Peyer's patch (tissue), 4 donors: ENCODE measurements around the gene RFX5. TPM values are rescaled to one million over a fixed set of nuclear protein-coding genes. Genes with fewer than 3 reads are reported as not detected.
A peak's percentile ranks its signal among the peaks of the same experiment; 100 is the strongest.

Experiments
- DNase-seq, 3 donors: peaks; one replicate each; pipeline ENCODE4 v3.0.0-alpha.2; 2017 to 2019
- H3K27ac ChIP-seq, 4 donors: fragments of 200-600 bp; sonication (generic); one replicate each; pipeline ENCODE4 v1.5.1; 2016 to 2019
- H3K27me3 ChIP-seq, 2 donors: fragments of 200-600 bp; sonication (generic); one replicate each; pipeline ENCODE4 v1.5.1; 2019
- H3K36me3 ChIP-seq, 3 donors: fragments of 200-600 bp; sonication (generic); one replicate each; pipeline ENCODE4 v1.5.1; 2016 to 2019
- H3K4me1 ChIP-seq, 4 donors: fragments of 200-600 bp; sonication (generic); one replicate each; pipeline ENCODE4 v1.5.1; 2016 to 2019
- H3K4me3 ChIP-seq, 4 donors: fragments of 200-600 bp; sonication (generic); 1 replicate in 3 of 4; 2 replicates in 1 of 4; pipeline ENCODE4 v1.5.1; 2016 to 2019; ENCODE audit warnings: mild to moderate bottlenecking in 1 of 4
- H3K9me3 ChIP-seq, 4 donors: fragments of 200-600 bp; sonication (generic); one replicate each; pipeline ENCODE4 v1.5.1; 2016 to 2019; ENCODE audit warnings: mild to moderate bottlenecking in 1 of 4
- CTCF ChIP-seq, 6 experiments: fragments of 450-650 bp in 4 of 6; fragments of 200-600 bp in 2 of 6; sonication (generic) in 1 of 6; IDR thresholded peaks; one replicate each; pipeline ENCODE4 v1.5.1; 2017 to 2019; ENCODE audit warnings: antibody characterized with exemption in 6 of 6, mild to moderate bottlenecking in 3 of 6, moderate library complexity in 1 of 6
- POLR2A ChIP-seq, 2 donors: fragments of 450-650 bp; IDR thresholded peaks; one replicate each; pipeline ENCODE4 v1.5.1; 2017; ENCODE audit warnings: antibody characterized with exemption in 2 of 2, mild to moderate bottlenecking in 2 of 2, moderate library complexity in 2 of 2
- total RNA-seq, 4 donors: library from RNA; depleted of rRNA; stranded (reverse); fragments of >200 nt; gene quantifications; one replicate each; pipeline ENCODE4 v1.1.0, GENCODE V29; 2016

RFX5 gene
- total RNA-seq, 4 donors from 2014 or later: 35.6 to 187 (median 42.0) TPM

- Histone ChIP-seq H3K27ac (peak within 1 kb of the TSS; percentile 83 to 91 (median 88)), H3K9me3 (no peaks in the 10 kb centered on the region), H3K4me3 (peak within 1 kb of the TSS; percentile 59 to 85 (median 76)), H3K36me3 (peaks cover 0 to 31% (median 0%) of the 10 kb centered on the region in 3 donors), H3K4me1 (peaks cover 0 to 25% (median 4%) of the 10 kb centered on the region in 4 donors), H3K27me3 (no peaks in the 10 kb centered on the region)
- DNase-seq: peak; percentile 83 to 97 (median 91)
- TF ChIP-seq POLR2A (IDR thresholded peaks at IDR 0.05): peak; percentile 24 to 51
- TF ChIP-seq CTCF (IDR thresholded peaks at IDR 0.05): no peak
Observed at GRCh38 chr1:151327223-151327902, 19.7 kb downstream of the RFX5 start, which contains the start of gene PI4KB. PI4KB (minus strand) TSS chr1:151327416; CDS start chr1:151316481, 10,935 bp downstream.

GRCh38 chr1:151326619-151327222 is 20.3 kb downstream of the RFX5 start:
- peaks cover 0 to 35% (median 0%) of the 10 kb centered on the region in 3 donors for H3K36me3 ChIP-seq
- peak overlapping the region; percentile 59 to 85 (median 76) for H3K4me3 ChIP-seq
- TF ChIP-seq POLR2A (IDR thresholded peaks at IDR 0.05) (no peak), CTCF (IDR thresholded peaks at IDR 0.05) (no peak)
- H3K4me1 ChIP-seq: peaks cover 0 to 25% (median 4%) of the 10 kb centered on the region in 4 donors
- no peaks in the 10 kb centered on the region for H3K9me3 ChIP-seq
- peak in 2 of 3 donors; percentile 64 to 73 for DNase-seq
- no peaks in the 10 kb centered on the region for H3K27me3 ChIP-seq
- peak overlapping the region; percentile 83 to 91 (median 88) for H3K27ac ChIP-seq

GRCh38 chr1:151325646-151326429 is 21.2 kb downstream of the RFX5 start:
- no peaks in the 10 kb centered on the region for H3K27me3 ChIP-seq
- peaks cover 0 to 25% (median 4%) of the 10 kb centered on the region in 4 donors for H3K4me1 ChIP-seq
- H3K4me3 ChIP-seq: peak overlapping the region; percentile 59 to 85 (median 76)
- TF ChIP-seq CTCF (IDR thresholded peaks at IDR 0.05): no peak
- TF ChIP-seq POLR2A (IDR thresholded peaks at IDR 0.05): no peak
- peaks cover 0 to 39% (median 0%) of the 10 kb centered on the region in 3 donors for H3K36me3 ChIP-seq
- no peaks in the 10 kb centered on the region for H3K9me3 ChIP-seq
- no peak for DNase-seq
- peak overlapping the region in 2 of 4 donors; percentile 83 to 91 for H3K27ac ChIP-seq

- Histone ChIP-seq H3K27ac (no peak overlapping the region), H3K36me3 (peaks cover 0 to 45% (median 0%) of the 10 kb centered on the region in 3 donors), H3K9me3 (no peaks in the 10 kb centered on the region), H3K4me3 (no peak overlapping the region), H3K27me3 (no peaks in the 10 kb centered on the region), H3K4me1 (peaks cover 0 to 25% (median 4%) of the 10 kb centered on the region in 4 donors)
- TF ChIP-seq CTCF (IDR thresholded peaks at IDR 0.05) (no peak), POLR2A (IDR thresholded peaks at IDR 0.05) (no peak)
- no peak for DNase-seq
Observed at GRCh38 chr1:151325231-151325630, 21.8 kb downstream of the RFX5 start.

GRCh38 chr1:151324390-151324930 is 22.6 kb downstream of the RFX5 start:
- no peak overlapping the region for H3K4me3 ChIP-seq
- no peak for TF ChIP-seq CTCF (IDR thresholded peaks at IDR 0.05)
- H3K36me3 ChIP-seq: peaks cover 0 to 53% (median 0%) of the 10 kb centered on the region in 3 donors

More at GRCh38 chr1:151324390-151324930, 22.6 kb downstream of the RFX5 start:
- no peak overlapping the region for H3K27ac ChIP-seq
- no peaks in the 10 kb centered on the region for H3K9me3 ChIP-seq
- H3K27me3 ChIP-seq: no peaks in the 10 kb centered on the region
- DNase-seq: no peak
- peaks cover 0 to 25% (median 4%) of the 10 kb centered on the region in 4 donors for H3K4me1 ChIP-seq
